HG02763 (cell line): ENCODE results near the gene VAV1.
"Not testable (repeated sequence)": the region's sequence is repeated elsewhere in the genome, so short reads cannot be mapped to it uniquely, and the experiment has no call there.

ENCODE experiments used
- ATAC-seq: cut with Tn5 transposase; IDR thresholded peaks from one replicate; pipeline ENCODE4 v1.9.1; 2021; ENCODE audit warnings: mild to moderate bottlenecking, moderate library complexity; ENCODE audit not compliant: unreplicated experiment

VAV1 gene

DNA sequence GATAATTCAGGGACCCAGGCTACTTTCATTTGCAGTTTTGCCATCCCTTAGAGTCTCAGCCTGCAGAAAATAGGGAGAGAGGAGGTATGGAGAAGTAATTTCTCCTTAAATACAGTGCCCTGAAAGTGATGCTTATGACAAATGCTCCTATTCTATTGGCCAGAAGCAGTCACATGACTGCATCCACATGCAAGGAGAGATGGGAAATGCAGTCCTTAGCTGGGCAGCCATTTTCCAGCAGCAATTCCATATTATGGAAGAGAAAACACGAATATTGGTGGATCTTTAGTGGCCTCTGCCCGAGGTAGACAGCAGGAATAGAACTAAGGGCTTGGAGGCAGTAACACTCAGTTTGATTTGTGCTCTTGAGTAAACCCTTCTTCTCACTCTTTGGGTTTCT lies 39.4 kb downstream of the VAV1 start:
- no peak for ATAC-seq

DNA sequence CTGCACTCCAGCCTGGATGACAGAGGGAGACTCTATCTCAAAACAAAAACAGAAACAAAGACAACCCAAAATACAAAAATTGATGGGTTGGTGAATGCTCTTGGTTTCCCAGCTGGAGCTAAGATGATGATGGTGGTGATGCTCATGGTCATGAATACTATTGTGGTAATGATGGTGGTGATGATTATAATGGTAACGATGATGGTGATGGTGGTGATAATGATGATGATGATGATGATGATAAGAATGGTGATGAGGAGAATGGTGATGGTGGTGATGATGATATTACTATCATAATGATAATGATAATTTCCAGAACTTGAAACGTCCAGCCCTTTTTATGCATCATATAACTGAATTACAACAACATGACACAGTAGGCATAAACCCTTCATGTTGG lies 40.1 kb downstream of the VAV1 start:
- no peak for ATAC-seq

DNA sequence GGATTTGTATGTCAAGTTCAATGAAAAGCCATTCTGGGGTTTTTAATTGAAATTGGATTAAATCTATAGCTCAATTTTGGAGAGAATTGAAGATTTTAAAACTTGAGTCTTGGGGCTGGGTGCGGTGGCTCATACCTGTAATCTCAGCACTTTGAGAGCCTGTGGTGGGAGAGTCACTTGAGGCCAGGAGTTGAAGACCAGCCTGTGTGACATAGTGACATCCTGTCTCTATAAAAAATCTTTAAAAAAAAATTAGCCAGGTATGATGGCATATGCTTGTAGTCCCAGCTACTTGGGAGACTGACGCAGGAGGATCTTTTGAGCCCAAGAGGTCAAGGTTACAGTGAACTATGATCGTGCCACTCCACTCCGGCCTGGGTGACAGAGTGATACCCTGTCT lies 41.2 kb downstream of the VAV1 start:
- no peak for ATAC-seq

DNA sequence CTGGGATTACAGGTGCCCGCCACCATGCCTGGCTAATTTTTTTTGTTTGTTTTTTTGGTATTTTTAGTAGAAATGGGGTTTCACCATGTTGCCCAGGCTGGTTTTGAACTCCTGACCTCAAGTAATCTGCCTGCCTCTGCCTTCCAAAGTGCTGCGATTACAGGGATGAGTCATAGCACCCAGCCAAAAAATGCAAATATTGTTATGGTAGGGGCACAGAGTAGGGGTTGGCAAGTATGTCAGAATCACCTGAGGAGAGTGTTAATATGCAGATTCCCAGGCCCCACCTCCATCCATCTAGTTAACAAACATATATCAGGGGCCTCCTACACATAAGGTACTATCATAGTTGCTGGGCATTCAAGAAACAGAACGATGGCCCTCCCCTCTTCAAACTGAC lies 44.7 kb downstream of the VAV1 start:
- no peak for ATAC-seq

- ATAC-seq, result no peak
Measured at GRCh38 chr19:6818246-6818645, 45.7 kb downstream of the VAV1 start.

DNA sequence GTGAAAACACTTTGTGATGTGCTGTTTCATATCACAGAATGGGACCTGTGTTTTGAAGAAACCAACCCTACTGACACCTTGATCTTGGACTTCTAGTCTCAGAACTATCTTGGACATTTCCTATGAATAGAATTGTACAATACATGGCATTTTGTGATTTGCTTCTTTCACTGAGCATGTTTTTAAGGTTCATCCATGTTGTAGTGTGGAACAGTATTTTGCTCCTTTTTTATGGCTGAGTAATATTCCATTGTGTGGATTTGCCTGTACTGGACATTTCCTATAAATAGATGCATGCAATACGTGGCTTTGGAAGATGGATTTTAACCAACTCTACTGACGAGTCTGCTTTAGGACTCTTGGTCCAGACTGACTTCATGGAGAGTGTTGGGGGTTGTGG lies 46.8 kb downstream of the VAV1 start:
- ATAC-seq, result no peak

DNA sequence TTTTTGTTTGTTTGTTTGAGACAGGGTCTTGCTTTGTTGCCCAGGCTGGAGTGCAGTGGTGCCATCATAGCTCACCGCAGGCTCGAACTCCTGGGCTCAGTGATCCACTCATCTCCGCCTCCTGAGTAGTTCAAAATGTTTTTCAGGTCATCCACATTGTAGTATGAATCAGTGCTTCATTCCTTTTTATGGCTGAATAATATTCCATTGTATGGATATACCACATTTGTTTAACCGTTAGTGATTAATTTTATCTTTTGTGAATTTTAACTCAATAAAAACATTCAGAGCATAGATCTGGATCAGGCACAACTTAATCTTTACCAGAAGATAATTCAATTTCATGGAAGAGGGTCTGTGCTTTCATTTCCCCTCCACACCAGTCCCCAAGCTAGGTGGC lies 47.7 kb downstream of the VAV1 start:
- no peak for ATAC-seq

DNA sequence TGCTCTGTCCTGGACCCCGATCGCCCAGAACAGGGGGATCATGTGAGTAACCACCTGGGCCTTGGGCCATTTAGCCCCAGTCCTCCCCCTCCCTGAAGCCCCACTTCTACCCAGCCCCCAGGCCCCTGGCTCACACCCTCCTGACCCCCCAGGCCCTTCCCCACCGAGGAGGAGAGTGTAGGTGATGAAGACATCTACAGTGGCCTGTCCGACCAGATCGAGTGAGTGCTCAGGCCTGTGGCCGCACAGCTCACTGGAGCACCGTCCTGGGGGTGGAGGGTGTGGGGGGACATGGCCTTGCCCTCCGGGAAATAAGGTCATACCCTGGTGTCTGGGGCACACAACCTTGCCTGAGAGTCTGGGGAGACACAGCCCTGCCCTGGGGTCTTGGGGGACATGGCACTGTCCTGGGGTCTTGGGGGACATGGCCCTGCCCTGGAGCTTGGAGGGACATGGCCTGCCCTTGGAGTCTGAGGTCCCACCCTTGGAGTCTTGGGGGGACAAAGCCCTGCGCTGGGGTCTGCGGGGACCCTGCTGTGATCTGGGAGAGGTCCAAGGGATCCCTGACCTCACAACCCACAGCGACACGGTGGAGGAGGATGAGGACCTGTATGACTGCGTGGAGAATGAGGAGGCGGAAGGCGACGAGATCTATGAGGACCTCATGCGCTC lies 49.3 kb downstream of the VAV1 start:
- ATAC-seq, result no peak

GRCh38 chr19:6822311-6822670 lies 49.8 kb downstream of the VAV1 start:
- ATAC-seq, result no peak

GRCh38 chr19:6825076-6825774 lies 52.7 kb downstream of the VAV1 start:
- no peak for ATAC-seq

GRCh38 chr19:6826281-6826920 lies 53.9 kb downstream of the VAV1 start:
- no peak for ATAC-seq

DNA sequence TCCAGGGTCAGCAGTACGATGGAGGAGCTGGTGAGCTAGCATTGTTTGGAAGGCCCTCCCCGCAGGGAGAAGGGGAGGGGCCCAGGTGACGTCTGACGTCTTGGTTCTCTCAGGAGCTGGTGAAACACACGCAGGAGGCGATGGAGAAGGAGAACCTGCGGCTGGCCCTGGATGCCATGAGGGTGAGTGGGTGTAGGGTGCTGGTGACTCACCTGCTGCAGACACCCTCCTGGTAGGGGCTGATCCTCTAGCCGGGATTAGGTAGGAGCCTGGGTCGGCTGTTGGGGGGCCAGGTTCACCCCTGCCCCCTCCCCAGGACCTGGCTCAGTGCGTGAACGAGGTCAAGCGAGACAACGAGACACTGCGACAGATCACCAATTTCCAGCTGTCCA lies 55.8 kb downstream of the VAV1 start:
- no peak for ATAC-seq

GRCh38 chr19:6828698-6829633 lies 56.5 kb downstream of the VAV1 start:
- no peak for ATAC-seq

DNA sequence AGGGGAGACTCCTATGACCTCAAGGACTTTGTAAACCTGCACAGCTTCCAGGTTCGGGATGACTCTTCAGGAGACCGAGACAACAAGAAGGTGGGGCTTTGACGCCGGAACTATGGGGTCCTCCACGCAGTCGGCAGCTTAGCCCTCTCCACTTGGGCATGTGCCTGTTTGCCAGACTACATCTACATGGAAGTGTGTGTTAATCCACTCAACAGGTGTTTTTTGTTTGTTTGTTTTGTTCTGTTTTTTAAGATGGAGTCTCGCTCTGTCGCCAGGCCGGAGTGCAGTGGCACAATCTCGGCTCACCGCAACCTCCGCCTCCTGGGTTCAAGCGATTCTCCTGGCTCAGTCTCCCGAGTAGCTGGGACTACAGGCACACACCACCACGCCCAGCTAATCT lies 57.3 kb downstream of the VAV1 start:
- not testable (repeated sequence) for ATAC-seq

DNA sequence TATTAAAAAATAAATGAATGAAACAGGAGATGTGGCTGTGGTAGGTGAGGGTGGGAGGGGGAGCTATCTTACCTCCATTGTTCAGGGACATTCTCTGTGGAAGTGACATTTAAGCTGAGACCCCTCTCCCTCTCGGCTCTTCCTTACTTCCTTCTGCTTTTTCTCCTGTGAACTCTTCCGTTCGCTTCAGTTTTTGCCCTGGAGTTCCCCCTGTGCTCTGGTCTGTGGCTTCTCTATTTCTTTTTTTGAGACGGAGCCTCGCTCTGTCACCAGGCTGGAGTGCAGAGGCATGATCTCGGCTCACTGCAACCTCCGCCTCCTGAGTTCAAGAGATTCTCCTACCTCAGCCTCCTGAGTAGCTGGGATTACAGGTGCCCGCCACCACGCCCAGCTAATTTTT lies 58.6 kb downstream of the VAV1 start:
- not testable (repeated sequence) for ATAC-seq

- no peak for ATAC-seq
Measured at GRCh38 chr19:6832412-6832811, 59.9 kb downstream of the VAV1 start.

GRCh38 chr19:6833166-6833790 lies 60.8 kb downstream of the VAV1 start:
- ATAC-seq, result no peak

DNA sequence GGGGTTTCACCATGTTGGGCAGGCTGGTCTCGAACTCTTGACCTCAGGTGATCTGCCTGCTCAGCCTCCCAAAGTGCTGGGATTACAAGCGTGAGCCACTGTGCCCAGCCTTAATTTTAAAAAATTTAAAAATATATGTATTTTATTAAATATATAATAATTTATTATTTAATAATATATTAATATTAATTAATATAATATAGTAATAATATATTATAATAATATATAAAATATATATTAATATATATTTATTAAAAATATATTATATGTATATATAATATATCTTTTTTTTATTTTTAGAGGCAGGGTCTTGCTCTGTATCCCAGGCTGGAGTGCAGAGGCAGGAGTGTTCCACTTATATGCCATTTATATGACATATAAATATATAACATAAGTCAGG lies 61.9 kb downstream of the VAV1 start:
- ATAC-seq, result no peak

DNA sequence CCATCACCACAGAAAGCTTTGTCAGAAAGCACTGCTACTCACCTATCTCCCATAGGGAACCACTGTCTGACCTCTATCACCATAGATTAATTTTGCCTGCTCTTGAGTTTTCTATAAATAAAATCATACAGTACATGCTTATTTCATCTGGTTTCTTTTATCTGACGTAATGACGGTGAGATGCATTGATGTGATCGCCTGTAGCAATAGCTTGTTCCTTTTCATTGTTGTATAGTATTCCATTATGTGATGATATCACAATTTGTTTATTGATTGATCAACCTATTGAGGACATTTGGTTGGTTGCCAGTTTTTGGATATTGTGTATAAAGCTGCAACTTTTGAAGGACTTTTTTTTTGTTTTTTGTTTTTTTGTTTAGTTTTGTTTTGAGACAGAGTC lies 63.0 kb downstream of the VAV1 start:
- ATAC-seq, result no peak

DNA sequence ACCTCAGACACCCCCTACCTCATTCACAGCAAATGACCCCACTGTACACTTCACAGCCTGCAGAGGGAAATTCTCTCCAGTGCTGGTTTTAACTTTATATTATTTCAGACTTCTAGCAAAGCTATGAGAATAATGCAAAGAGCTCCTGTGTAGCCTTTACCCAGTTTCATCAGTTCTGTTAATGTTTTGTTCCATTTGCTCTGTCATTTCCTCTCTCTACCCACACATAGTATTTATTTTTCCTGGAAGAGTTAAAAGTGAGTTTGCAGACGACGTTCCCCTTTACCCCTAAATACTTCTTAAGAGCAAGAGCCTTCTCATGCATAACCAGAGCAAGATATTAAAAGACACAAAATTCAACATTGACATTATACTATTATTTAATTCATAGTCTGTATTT lies 65.0 kb downstream of the VAV1 start:
- ATAC-seq, result no peak
